Common myeloid progenitor, CD34-positive (primary cell): ENCODE measurements around the gene CARMIL1.

Source experiments
- CTCF ChIA-PET: fragments of 350-600 bp; sonication (Branson Sonifier 250); formaldehyde crosslinking; loops from one replicate; lab custom pipeline; 2021; ENCODE audit warnings: antibody characterized with exemption; lab: Charles Lee
- POLR2A ChIA-PET: fragments of 350-600 bp; sonication (Branson Sonifier 250); formaldehyde crosslinking; loops from one replicate; lab custom pipeline; 2021; ENCODE audit warnings: antibody characterized with exemption; lab: Charles Lee
- DNase-seq, 3 donors: peaks; one replicate each; pipeline versions ENCODE4 v3.0.0 to v3.0.0-alpha.2; 2013
- H3K27ac ChIP-seq, 2 experiments: 1 replicate in 1 of 2; 2 replicates in 1 of 2; pipeline ENCODE4 v1.7.0; 2013; ENCODE audit warnings: inconsistent platforms in 2 of 2, low read length in 2 of 2, mild to moderate bottlenecking in 2 of 2, low read depth in 1 of 2, moderate library complexity in 1 of 2; ENCODE audit not compliant: severe bottlenecking in 2 of 2, insufficient read depth in 1 of 2, poor library complexity in 1 of 2
- H3K27me3 ChIP-seq, 5 experiments: replicated peaks in 2 of 5; 1 replicate in 3 of 5; 2 replicates in 2 of 5; pipeline versions ENCODE4 v1.6.1 to v1.7.0; 2013; ENCODE audit warnings: low read length in 4 of 5, mild to moderate bottlenecking in 2 of 5, moderate library complexity in 2 of 5, inconsistent platforms in 1 of 5; ENCODE audit not compliant: insufficient read depth in 5 of 5, control insufficient read depth in 4 of 5
- H3K36me3 ChIP-seq, 4 experiments: 1 replicate in 2 of 4; 2 replicates in 2 of 4; pipeline versions ENCODE4 v1.6.1 to v1.7.0; 2013; ENCODE audit warnings: low read length in 3 of 4, control low read depth in 1 of 4, mild to moderate bottlenecking in 1 of 4; ENCODE audit not compliant: control insufficient read depth in 4 of 4, insufficient read depth in 4 of 4
- H3K4me1 ChIP-seq, 4 experiments: 1 replicate in 3 of 4; 2 replicates in 1 of 4; pipeline versions ENCODE4 v1.6.1 to v1.7.1; 2013; ENCODE audit warnings: low read length in 3 of 4, mild to moderate bottlenecking in 3 of 4, control low read depth in 1 of 4, inconsistent platforms in 1 of 4, moderate library complexity in 1 of 4; ENCODE audit not compliant: control insufficient read depth in 4 of 4, insufficient read depth in 4 of 4; ENCODE audit errors: control extremely low read depth in 1 of 4
- H3K4me3 ChIP-seq, 7 experiments: 1 replicate in 4 of 7; 2 replicates in 3 of 7; pipeline versions ENCODE4 v1.5.1 to v1.7.0; 2013; ENCODE audit warnings: mild to moderate bottlenecking in 7 of 7, low read length in 6 of 7, moderate library complexity in 6 of 7, inconsistent platforms in 2 of 7, low read depth in 2 of 7, control low read depth in 1 of 7; ENCODE audit not compliant: insufficient read depth in 4 of 7, control insufficient read depth in 1 of 7; ENCODE audit errors: extremely low read depth in 1 of 7
- H3K9me3 ChIP-seq, 5 experiments: 1 replicate in 4 of 5; 2 replicates in 1 of 5; pipeline versions ENCODE4 v1.6.1 to v1.7.1; 2013; ENCODE audit warnings: low read length in 4 of 5, mild to moderate bottlenecking in 2 of 5, inconsistent platforms in 1 of 5, low read depth in 1 of 5, moderate library complexity in 1 of 5; ENCODE audit not compliant: control insufficient read depth in 4 of 5, insufficient read depth in 2 of 5; ENCODE audit errors: control extremely low read depth in 1 of 5
- WGBS: methylation state at CpG from one replicate; pipeline ENCODE4 v1.1.5; 2013; ENCODE audit not compliant: insufficient coverage; 5-methylcytosine and 5-hydroxymethylcytosine counted together

Gene CARMIL1

DNA sequence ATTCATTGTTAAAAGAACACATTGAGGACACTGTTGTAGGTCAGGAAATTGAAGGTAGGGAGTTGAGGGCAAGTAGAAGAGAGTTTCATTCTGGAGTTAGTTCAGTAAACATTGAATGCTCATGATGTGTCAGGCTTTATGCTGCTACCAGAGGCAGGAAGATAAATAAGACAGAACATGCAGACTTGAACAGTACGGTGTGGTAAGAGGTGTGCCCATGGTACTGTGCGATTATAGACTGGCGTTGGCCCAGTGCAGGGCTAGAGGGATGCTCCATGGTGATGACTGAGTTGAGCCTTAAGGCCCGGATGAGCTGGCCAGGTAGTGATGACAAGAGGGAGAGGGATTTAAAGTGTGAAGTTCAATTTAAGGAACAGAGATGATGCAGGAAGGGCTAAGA lies 50.8 kb downstream of the CARMIL1 start:
- CTCF ChIA-PET = interaction anchor here (0.6 to 1.4 kb wide), 3 partner anchors 9 to 131 kb away, joined by 3 read pairs; partner anchors contain the start of gene CARMIL1

DNA sequence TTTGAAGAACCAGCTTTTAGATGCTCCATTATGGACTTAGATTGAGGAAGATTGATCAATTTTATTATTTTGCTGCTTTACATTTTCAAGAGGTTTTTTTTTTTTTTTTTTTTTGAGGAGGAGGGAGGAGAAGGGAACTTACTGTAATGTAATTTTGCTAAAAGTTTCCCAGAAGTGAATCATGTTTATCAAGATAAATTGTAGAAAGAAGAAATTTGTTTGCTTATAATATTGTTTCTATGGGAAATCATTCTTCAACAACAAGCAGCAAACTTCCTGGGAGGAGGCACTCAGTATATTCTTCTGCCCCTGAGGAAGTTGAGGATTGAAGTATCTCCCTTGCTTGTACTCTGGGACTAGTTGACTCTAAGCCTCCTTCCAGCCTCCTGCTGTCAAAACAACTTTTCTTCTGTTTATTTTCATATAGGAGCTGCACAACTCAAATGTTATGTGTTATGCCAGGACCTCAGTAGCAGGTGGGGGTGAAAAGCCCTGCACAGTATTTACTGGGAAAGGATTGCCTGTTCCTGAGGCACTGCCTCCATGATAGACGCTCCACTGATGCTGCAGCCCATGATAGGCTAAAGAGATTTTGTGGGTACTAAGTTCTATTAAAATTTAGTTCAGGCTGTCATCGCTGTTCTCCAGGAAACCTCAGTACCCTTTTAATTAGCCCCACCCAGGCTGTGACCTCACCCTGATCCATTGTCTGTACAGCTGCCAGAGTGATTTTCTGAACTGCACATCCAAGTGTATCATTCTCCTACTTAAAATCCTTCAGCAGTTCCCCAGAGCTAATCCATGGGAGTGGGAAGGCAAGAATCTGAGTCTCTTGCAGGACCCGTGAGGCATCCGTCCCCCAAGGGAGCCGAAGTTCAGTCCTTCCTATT lies 51.9 kb downstream of the CARMIL1 start:
- CTCF ChIA-PET = interaction anchor here (1.4 kb wide), 1 partner anchor 52 kb away, joined by 4 read pairs; the partner anchor contains the start of gene CARMIL1

More for the DNA sequence above, 50.8 kb downstream of the CARMIL1 start:
- Histone ChIP-seq H3K36me3 (no peaks in the 10 kb centered on the region), H3K27ac (no peak overlapping the region), H3K4me3 (no peak overlapping the region), H3K27me3 (no peaks in the 10 kb centered on the region), H3K4me1 (peaks cover 5 to 28% (median 21%) of the 10 kb centered on the region in 4 experiments), H3K9me3 (no peaks in the 10 kb centered on the region)
- POLR2A ChIA-PET = interaction anchor here (0.6 kb wide), 1 partner anchor 874 kb away, joined by 3 read pairs; a partner anchor contains a TSS
- WGBS = 92% methylated on average over 4 of the region's 4 CpGs
- DNase-seq = no peak

DNA sequence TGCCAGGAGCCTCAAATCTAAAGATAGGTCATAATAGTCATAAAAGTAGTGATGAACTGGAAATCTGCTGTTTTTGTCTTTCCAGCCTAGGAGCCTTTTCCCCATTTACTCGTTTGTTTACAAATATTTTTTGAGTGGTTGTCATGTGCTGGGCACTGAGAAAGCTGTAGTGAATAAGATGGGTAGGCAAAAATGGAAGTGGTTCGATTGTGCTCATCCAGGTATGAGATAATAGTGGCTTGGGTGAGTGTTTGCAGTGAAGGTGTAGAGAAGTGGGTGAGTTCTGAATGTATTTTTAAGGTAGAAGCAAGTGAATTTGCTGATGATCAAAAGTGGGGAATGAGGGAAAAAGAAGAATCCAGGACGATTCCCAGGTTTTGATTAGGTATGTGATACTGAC lies 53.0 kb downstream of the CARMIL1 start:
- no peak for DNase-seq
- CTCF ChIA-PET = interaction anchor here (0.8 to 1.4 kb wide), 2 partner anchors 30 to 53 kb away, joined by 3 to 4 read pairs; partner anchors contain the start of gene CARMIL1
- H3K36me3 ChIP-seq = no peaks in the 10 kb centered on the region
- peaks cover 5 to 37% (median 21%) of the 10 kb centered on the region in 4 experiments for H3K4me1 ChIP-seq
- POLR2A ChIA-PET = interaction anchor here (0.6 to 0.7 kb wide), 2 partner anchors 8 to 348 kb away, joined by 3 to 4 read pairs; no protein-coding TSS in a partner anchor
- 90% methylated on average over 3 of the region's 3 CpGs for WGBS
- no peak overlapping the region for H3K4me3 ChIP-seq
- no peaks in the 10 kb centered on the region for H3K27me3 ChIP-seq
- no peak overlapping the region for H3K27ac ChIP-seq
- H3K9me3 ChIP-seq = no peaks in the 10 kb centered on the region

More for the DNA sequence above, 51.9 kb downstream of the CARMIL1 start:
- Histone ChIP-seq H3K27me3 (no peaks in the 10 kb centered on the region), H3K36me3 (no peaks in the 10 kb centered on the region), H3K4me1 (peaks cover 5 to 28% (median 21%) of the 10 kb centered on the region in 4 experiments), H3K9me3 (no peaks in the 10 kb centered on the region), H3K27ac (no peak overlapping the region), H3K4me3 (no peak overlapping the region)
- POLR2A ChIA-PET = interaction anchor here (0.6 to 1.0 kb wide), 2 partner anchors 11 to 873 kb away, joined by 3 read pairs; a partner anchor contains a TSS
- 92% methylated on average over 2 of the region's 5 CpGs for WGBS
- no peak for DNase-seq

DNA sequence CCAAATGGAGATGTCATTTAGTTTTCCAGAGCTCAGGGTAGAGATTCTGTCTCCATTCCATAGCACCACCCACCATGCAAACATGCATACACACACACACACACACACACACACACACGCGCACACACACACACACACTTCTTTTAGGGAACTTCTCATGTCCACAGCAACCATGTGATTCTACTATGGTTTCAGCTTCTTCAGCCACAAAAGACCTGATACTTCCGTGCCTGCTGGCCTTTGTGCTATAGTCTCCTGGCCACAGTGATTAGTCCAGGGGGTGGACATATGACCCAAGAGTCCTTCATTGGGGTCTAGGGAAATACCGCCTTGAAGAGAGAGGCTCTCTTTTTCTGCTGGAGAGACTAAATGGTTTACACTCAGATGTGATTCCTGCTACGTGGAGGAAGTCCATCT lies 53.5 kb downstream of the CARMIL1 start:
- peak overlapping the region in 1 of 7 experiments; percentile 36 for H3K4me3 ChIP-seq
- 25% methylated on average over 3 of the region's 5 CpGs for WGBS
- no peaks in the 10 kb centered on the region for H3K27me3 ChIP-seq
- DNase-seq = peak; percentile 38 to 78 (median 64)
- ChIA-PET POLR2A (interaction anchor here (0.6 to 0.7 kb wide), 2 partner anchors 9 to 349 kb away, joined by 3 to 4 read pairs; no protein-coding TSS in a partner anchor), CTCF (interaction anchor here (0.6 to 0.8 kb wide), 3 partner anchors 30 to 83 kb away, joined by 3 read pairs; no protein-coding TSS in a partner anchor)
- H3K36me3 ChIP-seq = no peaks in the 10 kb centered on the region
- H3K27ac ChIP-seq = no peak overlapping the region
- H3K4me1 ChIP-seq = peaks cover 5 to 37% (median 21%) of the 10 kb centered on the region in 4 experiments
- H3K9me3 ChIP-seq = no peaks in the 10 kb centered on the region

DNA sequence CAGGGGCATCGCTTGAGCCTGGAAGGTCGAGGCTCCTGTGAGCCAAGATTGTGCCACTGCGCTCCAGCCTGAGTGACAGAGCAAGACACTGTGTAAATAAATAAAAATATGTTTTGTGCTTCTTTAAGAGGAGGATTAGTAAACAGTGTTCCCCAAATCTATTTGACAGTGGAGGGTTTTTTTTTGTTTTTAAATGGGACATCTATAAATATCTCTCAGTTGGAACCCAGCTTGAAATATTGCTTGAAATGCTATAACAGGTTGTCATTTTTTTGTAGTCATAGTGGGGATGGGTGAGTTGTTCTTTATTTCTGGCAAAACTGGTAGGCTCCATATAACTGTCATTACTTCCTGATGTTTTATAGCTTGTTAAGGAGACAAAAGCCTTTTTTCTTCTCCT lies 54.3 kb downstream of the CARMIL1 start:
- Histone ChIP-seq H3K9me3 (no peaks in the 10 kb centered on the region), H3K4me1 (peaks cover 5 to 37% (median 21%) of the 10 kb centered on the region in 4 experiments), H3K4me3 (no peak overlapping the region), H3K27me3 (no peaks in the 10 kb centered on the region), H3K36me3 (no peaks in the 10 kb centered on the region), H3K27ac (no peak overlapping the region)
- ChIA-PET CTCF (interaction anchor here (0.7 to 1.2 kb wide), 3 partner anchors 33 to 156 kb away, joined by 3 to 4 read pairs (median 3); no protein-coding TSS in a partner anchor), POLR2A (interaction anchor here (0.7 kb wide), 1 partner anchor 352 kb away, joined by 3 read pairs; no protein-coding TSS in a partner anchor)
- DNase-seq = no peak
- WGBS = no CpG with 5 or more reads among the region's 3 CpGs

DNA sequence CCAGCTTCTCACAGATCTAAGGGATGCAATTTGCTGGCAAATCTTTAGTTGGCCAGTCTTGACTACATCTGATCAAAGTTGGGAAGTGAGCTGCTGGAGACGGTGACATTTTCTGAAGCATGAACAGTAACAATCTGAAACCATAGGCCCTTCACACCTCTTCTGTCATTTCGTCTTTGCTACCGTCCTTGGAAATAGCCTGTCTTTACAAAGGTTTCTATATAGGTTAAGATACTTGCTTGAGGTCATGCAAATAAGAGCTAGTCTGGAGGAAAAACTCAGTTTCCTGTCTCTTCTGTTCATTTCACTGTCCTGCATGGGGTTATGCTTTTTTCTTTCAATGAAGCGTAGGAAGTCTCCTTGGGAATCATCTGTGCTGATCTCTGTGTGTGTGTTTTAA lies 55.6 kb downstream of the CARMIL1 start:
- no peak overlapping the region for H3K27ac ChIP-seq
- H3K4me1 ChIP-seq = peaks cover 5 to 37% (median 19%) of the 10 kb centered on the region in 4 experiments
- no peak for DNase-seq
- no peaks in the 10 kb centered on the region for H3K27me3 ChIP-seq
- H3K36me3 ChIP-seq = no peaks in the 10 kb centered on the region
- H3K9me3 ChIP-seq = no peaks in the 10 kb centered on the region
- WGBS = 97% methylated on average over 4 of the region's 4 CpGs
- ChIA-PET POLR2A (no interaction called here), CTCF (interaction anchor here (0.7 kb wide), 1 partner anchor 10 kb away, joined by 3 read pairs; no protein-coding TSS in a partner anchor)
- no peak overlapping the region for H3K4me3 ChIP-seq
